ENCODE measurements around the gene MTX2. TPM values are rescaled to one million over a fixed set of nuclear protein-coding genes. Genes with fewer than 3 reads are reported as not detected.

The MTX2 gene
- total and polyA plus RNA-seq, 9 of the 15 experiments (the other 6 are each of a cell fraction or from before 2014, with no cell fraction given), result 38.1 to 170 (median 88.0) TPM

GRCh38 chr2:176269319-176270099 is at the start of gene MTX2 (continued):
- TF ChIP-seq ZNF407 (IDR thresholded peaks at IDR 0.05; ENCODE audit: low read depth) (peak; percentile 84), TCF7 (IDR thresholded peaks at IDR 0.05; ENCODE audit: borderline replicate concordance) (no peak), NCOR1 (IDR thresholded peaks at IDR 0.05) (no peak), MITF (IDR thresholded peaks at IDR 0.05) (no peak), ARHGAP35 (IDR thresholded peaks at IDR 0.05; ENCODE audit: partially characterized antibody) (no peak), BRD9 (IDR thresholded peaks at IDR 0.05; ENCODE audit: low read depth, partially characterized antibody) (peak; percentile 50), PRMT5 (CRISPR knock-in tag; IDR thresholded peaks at IDR 0.05) (peak; percentile 43; the same call in 1 of the 2 replicates), THAP7 (CRISPR knock-in tag; IDR thresholded peaks at IDR 0.05) (peak; percentile 95), MXD1 (CRISPR knock-in tag; IDR thresholded peaks at IDR 0.05; ENCODE audit: borderline replicate concordance, poor library complexity, severe bottlenecking) (no peak), CUX1 (CRISPR knock-in tag; IDR thresholded peaks at IDR 0.05) (no peak)

Measured in K562 (cell line).